ENCODE results near the gene IL36B.
"Not testable (repeated sequence)": the region's sequence is repeated elsewhere in the genome, so short reads cannot be mapped to it uniquely, and the experiment has no call there.

IL36B gene

DNA sequence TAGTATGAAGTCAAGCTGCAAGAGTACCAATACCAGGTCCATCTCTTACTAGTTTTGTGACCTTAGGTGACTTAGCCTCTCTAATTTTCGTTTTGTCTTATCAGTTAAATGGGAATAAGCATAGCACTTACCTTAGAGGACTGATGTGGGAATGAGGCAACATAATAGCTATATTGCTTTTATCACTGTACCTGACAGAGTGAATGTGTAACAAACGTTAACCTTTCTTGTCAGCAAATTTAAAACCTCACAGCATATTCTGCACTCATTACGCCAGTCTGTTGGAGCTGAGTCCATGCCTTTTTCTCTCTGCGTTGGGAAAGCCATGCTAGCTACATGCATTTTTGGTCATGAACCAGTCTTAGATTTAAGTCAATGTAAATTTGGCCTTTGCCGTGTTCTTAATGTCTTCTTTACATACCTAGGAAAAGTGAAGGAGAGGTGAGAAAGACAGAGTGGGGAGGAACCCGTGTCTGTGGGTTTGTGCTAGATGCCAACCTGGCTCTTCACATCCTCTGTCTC, at the start of gene IL36B:
Gene IL36B, minus strand, starts transcription at position 472 of the 522 bp plus-strand sequence.
- no peak for FAIRE-seq

DNA sequence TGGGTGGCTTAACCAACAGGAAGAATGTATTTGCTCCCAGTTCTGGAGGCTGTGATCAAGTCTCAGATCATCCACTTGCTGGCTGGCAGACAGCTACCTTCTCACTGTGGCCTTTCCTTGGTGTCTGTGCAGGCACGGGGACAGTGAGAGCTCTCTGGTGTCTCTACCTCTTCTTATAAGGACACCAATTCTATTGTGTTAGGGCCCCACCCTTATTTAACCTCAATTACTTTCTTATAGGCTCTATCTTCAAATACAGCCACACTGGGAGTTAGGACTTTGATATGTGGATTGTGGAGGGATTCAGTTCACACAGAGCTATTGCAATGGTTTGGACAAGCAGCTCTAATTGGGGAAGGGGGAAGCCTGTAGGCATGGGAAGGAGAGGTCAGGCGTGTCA, 49.5 kb upstream of the IL36B start:
- FAIRE-seq = no peak

DNA sequence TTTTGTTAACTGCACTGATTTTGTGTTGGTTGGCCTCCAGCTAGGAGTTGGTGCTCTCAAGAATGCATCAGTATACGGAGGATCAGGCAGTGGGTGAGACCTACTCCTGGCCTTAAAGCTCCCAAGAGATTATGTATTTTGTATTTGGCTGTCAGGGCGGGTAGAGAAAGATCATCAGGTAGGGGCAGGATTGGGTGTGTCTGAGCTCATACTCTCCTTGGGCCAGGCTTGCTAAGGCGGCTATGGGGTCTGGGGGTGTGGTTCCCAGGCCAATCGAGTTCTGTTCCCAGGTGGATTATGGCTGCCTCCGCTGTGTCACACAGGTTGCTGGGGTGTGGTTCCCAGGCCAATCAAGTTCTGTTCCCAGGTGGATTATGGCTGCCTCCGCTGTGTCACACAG, 45.9 kb upstream of the IL36B start:
- no peak for FAIRE-seq

DNA sequence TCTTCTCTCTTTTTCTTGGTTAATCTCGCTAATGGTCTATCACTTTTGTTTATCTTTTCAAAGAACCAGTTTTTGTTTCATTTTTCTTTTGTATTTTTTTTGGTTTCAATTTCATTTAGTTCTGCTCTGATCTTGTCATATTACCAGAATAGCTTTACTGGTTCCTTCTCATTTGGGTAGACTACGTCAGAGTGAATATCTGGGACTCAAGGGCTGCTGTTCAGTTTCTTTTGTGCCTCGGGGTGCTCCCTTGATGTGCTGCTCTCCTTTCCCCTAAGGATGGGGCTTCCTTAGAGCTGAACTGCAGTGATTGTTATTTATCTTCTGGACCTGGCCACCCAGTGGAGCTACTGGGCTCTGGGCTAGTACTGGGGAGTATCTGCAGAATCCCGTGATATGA, 45.4 kb upstream of the IL36B start:
- no peak for FAIRE-seq

DNA sequence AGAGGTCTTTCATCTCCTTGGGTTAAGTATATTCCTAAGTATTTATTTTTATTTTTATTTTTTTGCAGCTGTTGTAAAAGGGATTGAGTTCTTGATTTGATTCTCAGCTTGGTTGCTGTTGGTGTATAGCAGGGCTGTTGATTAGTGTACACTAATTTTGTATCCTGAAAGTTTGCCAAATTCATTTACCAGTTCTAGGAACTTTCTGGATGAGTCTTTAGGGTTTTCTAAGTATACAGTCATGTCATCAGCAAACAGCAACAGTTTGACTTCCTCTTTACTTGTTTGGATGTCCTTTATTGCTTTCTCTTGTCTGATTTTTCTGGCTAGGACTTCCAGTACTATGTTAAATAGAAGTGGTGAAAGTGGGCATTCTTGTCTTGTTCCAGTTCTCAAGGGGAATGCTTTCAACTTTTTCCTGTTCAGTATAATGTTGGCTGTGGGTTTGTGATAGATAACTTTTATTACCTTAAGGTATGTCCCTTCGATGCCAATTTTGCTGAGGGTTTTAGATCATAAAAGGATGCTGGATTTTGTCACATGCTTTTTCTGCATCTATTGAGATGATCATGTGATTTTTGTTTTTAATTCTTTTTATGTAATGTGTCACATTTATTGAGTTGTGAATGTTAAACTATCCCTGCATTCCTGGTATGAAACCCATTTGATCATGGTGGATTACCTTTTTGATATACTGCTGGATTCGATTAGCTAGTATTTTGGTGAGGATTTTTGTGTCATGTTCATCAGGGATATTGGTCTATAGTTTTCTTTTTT, 44.4 kb upstream of the IL36B start:
- FAIRE-seq = not testable (repeated sequence)

DNA sequence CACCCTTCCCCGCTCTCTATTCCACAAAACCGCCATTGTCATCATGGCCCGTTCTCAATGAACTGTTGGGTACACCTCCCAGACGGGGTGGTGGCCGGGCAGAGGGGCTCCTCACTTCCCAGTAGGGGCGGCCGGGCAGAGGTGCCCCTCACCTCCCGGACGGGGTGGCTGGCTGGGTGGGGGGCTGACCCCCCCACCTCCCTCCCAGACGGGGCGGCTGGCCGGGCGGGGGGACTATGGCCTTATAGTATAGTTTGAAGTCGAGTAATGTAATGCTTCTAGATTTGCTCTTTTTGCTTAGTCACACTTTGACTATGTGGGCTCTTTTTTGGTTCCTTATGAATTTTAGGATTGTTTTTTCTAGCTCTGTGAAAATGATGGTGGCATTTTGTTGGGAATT, 43.6 kb upstream of the IL36B start:
- not testable (repeated sequence) for FAIRE-seq

DNA sequence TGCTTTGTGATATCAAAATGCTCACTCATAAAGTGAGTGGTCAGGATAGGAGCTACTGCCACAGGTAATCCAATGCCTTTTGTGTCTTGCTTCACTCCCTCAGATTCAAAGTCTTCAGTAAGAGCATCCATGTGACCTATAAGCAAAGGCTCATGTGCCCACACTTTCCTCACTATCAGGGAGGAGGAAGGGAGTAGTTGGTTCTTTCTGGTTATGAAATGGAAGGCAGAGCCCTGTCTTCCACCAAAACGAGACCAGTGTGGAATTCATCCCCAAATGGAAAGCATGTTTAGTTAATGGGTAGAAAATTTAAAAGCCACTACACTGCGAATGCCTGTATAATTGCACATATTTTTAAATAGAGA, 40.9 kb upstream of the IL36B start:
- no peak for FAIRE-seq

DNA sequence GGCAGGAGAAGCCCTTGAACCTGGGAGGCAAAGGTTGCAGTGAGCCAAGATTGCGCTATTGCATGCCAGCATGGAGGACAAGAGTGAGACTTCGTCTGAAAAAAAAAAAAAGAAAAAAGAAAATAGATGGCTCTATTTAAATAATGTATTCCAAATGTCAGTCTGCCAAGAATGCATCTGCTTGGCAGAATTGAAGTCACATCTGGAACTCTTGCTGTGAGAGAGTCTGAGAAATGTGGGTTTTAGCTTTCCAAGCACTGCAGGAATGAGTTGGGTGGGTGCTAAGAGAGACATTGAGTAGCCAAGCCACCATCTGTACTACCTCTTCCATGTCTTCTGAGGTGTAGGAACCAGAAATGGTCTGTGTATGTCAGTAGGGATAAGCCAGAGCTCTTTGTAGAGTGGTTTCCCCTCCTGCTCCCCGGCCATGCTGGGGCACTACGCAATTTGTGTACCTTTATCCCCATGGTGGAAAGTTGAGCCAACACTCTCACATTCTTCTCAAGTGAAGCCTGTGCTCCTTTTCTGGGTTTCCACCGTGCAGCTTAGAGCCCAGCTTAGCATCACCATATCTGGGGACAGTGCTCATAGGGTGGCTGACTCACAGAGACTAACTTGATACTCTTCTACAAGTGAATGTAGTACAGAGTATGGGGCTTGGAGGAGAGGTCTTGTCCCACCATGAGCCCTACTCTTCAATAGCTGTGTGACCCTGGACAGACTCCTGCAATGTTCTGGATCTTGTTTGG, 40.4 kb upstream of the IL36B start:
- FAIRE-seq = no peak

DNA sequence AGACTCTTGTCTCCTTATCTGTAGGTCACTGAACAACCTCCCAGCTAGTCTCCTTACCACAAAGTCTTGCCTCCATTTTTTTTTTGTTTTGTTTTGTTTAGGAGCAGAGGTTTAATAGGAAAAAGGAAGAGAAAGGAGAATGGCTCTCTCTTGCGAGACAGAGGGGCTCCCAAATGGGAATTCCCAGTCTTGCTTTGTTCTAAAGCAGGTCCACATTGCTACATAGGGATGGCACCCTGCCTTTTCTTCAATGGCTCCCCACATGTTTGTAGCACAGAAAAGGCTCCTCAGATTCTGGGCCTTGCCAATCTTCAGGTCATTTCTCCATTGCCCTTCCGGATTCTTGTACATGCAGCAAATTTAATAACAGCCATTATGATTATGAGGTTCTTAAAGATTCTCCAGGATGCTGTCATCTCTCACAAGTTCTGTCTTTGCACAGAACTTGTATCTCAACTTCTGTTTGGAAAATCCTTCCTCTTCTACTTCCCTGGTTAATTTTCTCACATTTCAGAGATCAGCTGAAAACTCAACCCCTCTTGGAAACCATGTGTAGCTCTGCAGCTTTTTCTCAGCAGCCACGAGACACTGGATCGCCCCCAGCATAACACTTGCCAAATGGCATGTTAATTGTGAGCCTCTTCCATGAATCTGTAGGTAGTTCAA, 38.7 kb upstream of the IL36B start:
- FAIRE-seq = no peak

DNA sequence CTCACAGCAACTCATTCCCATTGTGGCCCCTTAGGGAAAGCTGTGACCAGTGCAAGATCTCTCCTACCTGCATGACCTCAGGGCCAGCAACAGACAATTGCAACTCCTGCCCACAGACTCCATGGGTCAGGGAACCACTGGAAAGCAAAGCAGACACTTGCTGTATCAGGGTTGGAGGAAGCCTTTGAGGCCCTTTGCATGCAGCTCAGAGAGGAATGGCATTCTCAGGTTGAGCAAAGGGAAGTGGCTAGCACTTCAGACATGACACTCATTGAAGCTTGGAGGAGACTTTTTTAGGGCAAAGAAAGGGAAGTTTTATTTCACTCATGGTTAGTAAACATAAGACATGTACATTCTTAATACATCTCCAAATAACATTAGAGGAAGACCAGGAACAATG, 37.2 kb upstream of the IL36B start:
- FAIRE-seq = no peak

DNA sequence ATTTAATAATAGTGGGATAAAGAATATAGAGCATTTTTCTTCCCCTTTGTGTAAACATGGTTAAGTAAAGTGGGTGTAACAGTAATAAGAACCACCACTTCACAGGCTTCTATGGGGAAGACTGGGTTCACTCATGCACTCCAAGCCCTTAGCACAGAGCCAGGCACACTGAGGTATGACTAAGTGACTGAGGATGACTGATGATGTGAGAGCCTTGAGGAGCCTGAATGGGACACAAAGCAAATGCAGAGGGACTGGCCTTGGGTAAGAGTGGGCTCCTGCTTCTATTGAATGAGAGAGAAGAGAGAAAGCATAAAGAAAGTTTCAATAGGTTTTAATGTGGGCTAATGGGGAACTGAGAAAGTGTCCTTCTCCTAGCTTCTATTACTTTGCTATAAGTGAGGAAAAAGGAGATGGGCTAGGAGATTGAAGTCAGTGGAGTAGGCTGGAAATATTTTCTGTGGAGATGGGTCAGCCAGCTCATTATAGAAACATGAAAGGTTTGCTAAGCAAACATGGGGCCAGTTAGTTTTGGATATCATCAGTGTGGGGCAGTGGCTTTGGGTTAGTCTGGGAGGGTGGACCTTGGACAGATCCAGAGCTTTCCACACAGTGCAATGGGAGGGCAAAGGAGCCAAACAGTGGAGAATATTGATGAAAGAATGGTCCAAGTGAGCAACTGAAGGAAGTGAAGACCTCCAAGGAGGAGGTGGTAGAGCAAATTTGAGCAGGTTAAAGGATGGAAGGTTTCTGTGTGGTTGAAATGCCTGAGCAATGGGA, 35.7 kb upstream of the IL36B start:
- FAIRE-seq = no peak

DNA sequence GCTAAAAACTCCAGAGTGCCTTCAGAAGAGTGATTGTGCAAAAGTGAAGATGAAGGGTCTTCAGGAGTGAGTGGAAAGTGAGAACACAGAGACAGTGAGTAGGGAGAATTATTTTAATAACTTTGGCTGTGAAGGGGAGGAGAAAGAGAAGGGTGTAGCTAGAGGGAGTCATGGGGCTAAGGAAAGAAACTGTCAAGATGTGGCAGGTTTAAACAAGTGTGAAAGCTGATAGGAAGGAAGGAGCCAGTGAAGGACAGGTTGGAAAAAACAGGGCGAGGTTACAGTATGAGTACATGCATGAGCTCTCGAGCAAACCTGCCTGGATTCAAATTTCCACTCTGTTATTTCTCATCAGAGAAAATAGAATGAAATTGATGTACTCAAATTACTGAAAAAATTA, 32.9 kb upstream of the IL36B start:
- no peak for FAIRE-seq

DNA sequence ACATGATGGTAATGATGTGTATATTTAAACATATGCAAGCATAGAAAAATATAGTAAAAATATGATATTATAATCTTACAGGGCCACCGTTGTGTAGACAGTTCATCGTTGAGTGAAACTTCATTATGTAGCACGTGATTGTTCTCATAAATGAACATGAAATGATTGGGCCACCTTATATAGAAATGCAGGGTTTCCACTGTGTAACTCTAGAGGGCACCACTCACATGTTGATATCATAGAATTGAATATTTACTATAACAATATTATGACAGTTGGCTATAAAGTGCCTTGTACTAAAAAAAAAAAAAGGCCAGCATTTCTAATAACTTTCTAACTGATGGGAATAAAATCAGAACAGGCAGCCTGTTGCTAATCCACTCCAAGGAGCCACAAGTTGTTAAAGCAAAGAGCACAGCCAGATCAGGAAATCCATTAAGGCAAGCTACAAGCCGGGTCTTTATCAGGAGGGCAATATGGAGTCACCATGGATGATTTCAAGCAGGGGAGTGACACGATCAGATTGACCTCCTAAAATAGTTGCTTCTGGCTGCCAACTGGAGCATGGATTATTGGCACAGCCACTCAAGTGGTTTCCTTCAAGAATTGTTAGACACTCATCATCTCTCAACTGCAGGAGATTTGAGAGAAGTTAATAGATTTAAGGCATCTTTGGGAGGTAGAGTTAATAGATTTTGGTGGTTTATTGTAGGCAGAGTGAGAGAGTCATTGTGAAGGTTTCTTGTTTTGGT, 31.8 kb upstream of the IL36B start:
- FAIRE-seq = no peak

DNA sequence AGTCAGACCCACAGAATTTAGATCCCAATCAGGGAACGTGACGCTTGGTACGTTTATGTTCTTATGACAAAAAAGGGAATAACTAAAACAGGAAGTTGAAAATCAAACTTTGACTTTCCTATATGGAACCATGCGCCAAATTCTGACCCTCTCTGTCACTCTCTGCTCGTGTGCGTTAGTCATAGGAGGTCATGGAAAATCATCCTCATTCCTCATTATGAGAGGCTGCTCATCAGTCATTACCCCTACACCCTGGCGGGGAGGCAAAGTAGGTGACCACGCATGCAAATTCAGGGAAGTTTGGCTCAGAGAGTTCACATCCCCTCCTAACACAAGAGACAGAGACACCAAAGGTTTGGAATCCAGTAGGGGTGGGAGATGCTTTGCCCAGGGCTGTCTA, 30.6 kb upstream of the IL36B start:
- no peak for FAIRE-seq

DNA sequence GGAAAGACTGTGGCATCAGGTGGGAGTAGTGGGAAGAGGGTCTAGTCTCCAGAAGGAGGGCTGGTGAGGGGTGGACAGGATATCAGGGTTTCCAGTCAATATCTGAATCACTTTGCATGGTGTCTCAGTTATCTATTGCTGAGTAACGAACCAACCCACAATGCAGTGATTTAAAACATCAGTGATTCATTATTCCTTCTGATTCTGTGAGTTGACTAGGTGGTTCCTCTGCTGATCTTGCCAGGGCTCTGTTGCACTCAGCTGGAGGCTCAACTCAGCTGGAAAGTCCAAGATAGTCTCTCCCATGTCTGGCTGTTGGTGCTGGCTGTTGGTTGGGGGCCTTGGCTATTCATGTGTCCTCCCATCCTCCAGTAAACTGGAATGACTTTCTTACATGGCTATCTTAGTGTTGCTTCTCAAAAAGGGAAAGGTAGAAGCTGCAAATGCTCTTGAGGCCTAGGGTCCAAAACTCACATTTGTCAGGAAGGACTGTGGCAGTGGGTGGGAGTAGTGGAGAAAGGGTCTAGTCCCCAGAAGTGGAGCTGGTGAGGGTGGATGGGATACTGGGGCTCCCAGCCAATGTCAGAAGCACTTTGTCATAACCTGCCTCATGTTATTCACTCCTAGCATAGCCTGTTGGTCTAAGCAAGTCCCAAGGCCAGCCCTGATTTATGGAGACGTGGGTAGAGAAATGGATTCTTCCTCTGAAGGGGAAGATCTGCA, 29.0 kb upstream of the IL36B start:
- FAIRE-seq = no peak

DNA sequence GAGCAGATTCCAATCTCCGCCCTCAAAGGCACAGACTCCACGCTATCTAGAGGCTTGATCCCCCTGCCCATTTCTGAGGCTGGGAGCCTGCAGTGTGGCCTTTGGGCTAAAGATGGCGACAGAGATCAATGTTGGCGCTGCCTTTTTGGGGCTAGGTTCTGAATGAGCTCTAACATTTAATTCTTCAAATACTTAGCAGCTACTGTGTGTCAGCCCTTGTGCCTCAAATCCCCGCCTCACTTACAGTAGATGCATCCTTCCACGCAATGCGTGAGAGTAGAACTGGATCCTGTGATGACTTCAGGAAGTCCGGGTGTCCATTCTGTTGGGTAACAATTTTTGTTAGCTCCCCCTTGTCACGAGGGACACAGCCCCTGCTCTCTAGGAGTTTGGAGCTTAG, 27.5 kb upstream of the IL36B start:
- FAIRE-seq = no peak

DNA sequence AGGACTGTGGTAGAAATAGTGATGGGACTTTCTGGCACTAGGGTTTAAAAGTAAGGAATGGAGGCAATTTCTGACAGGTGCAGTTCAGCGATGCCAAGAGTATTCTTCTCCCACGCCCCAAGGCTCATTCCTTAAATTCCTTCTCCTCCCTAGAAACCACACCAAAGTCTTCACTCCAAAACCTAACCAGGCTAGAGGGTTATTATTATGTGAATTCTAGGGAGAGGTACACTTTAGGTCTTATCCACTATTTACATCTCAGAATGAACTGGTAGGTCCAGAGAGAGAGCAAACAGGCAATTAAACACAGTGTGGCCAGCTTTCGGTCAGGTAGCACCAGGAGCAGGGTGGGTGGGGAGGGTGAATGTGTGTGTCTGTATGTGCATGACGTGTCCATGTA, 26.5 kb upstream of the IL36B start:
- no peak for FAIRE-seq

DNA sequence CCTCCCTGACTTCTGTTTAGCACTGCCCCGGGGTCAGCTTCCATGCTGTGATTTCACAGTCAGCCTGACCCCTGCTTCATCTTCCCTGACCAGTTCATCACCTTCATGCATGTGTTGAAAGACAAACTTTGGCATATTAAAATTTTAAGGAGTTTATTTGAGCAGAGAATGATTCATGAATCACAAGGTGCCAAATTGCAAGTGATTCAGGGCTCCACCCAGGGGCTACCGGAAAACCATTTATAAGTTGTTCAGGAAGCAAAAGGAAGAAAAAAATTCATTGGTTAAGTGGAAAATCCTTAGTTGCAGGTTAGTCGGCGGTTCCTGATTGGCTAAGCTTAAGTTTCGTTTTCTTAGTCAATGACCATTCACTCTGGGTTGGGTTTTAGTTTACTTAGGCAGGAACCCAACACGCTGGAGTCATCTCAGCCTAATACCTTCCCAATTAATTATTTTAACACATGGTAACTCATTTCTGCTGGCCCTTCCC, 25.7 kb upstream of the IL36B start:
- FAIRE-seq = no peak

DNA sequence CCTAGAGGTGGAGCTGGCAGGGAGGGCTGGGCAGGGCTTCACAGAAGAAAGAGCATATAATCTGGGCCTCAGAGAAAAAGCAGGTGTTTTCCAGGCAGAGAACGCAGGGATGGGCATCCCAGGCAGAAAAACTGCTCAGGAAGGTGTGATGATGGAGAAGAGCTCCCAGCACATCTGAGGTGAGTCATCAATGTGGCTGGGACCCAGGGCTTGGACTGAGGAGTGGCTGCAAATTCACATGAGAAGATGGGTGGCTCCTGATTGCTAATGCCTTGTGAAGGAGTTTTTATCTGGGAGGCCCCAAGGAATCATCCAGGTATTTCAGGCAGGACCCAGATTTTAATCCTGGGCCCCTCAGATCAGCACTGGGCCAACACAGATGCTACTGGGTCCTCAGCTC, 25.3 kb upstream of the IL36B start:
- no peak for FAIRE-seq

DNA sequence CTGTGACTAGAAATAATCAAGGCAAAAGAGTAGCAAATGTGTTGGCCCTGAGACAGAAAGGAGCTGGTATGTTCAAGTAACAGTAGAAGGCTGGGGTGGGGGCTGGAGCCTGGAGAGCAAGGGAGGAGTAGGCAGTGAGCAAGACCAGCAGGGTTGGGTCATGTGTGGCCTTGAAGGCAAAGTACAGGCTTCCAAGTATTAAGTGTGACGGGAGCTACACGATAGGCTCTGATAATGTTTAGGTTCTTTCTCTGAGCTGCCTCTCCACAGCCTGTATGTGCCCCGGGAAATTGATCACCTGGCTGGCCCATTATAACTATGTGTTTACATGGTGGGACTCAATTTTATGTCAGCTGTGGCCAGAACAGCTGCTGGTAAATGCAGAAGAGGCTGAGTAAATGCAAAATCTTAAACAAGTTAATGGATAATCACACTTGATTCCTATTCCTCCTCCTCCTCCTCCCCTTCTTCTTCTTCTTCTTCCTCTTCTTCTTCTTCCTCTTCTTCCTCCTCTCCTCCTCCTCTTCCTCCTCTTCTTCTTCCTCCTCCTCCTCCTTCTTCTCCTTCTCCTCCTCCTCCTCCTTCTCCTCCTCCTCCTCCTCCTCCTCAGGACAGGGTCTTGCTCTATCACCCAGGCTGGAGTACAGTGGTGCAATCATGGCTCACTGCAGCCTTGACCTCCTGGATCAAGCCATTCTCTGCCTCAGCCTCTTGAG, 24.4 kb upstream of the IL36B start:
- no peak for FAIRE-seq

DNA sequence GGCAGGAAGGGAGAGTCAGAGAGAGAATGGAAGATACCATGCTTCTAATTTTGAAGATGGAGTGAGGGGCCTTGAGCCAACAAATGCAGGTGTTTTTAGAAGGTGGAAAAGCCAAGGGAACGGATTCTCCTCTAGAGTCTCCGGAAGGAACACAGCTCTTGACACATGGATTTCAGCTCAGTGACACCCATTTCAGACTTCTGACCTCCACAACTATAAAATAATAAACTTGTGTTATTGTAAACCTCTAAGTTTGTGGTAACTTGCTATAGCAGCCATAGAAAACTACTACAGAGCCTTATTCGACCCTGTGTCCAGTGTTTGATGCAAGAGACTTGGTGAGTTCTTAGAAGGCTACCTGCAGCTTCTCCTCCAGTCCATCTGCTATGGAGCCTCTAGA, 22.9 kb upstream of the IL36B start:
- FAIRE-seq = no peak
